Stimulated activated CD4-positive, alpha-beta T cell treated with anti-CD3 and anti-CD28 coated beads, TNF-alpha, amount 100 ng/mL, for 1 hour (primary cell): ENCODE data around the gene ABCC4.

ENCODE experiments used
- DNase-seq, 3 donors: peaks; one replicate each; pipeline ENCODE4 v3.0.0-alpha.2; 2020; ENCODE audit warnings: low read depth in 3 of 3, low spot score in 1 of 3

ABCC4 gene

GRCh38 chr13:95258098-95258497 lies 43.2 kb downstream of the ABCC4 start:
- DNase-seq: no peak

DNA sequence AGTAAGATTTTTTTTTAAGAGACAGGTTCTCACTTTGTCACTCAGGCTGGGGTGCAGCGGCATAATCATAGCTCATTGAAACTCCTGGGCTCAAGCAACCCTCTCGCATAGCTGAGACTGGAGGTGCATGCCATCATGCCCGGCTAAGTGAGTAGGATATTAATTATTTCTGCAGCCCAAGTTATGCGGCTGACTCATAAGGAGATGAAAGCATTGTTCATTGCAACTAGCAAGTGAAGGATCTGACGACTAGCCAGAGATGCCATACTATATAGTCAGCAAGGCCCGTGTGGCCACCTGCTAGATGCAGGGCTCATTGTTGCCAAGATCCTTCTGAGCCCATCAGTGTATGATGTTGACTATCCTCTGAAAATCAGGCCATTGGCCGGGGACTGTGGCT lies 45.2 kb downstream of the ABCC4 start:
- DNase-seq: no peak

- DNase-seq: no peak
These were observed 46.0 kb downstream of the ABCC4 start for GRCh38 chr13:95255072-95255732.

- DNase-seq: no peak
These were observed 46.9 kb downstream of the ABCC4 start for GRCh38 chr13:95254339-95254738.

GRCh38 chr13:95253033-95253432 lies 48.2 kb downstream of the ABCC4 start:
- no peak for DNase-seq

- no peak for DNase-seq
These were observed 49.6 kb downstream of the ABCC4 start for GRCh38 chr13:95251641-95252040.

DNA sequence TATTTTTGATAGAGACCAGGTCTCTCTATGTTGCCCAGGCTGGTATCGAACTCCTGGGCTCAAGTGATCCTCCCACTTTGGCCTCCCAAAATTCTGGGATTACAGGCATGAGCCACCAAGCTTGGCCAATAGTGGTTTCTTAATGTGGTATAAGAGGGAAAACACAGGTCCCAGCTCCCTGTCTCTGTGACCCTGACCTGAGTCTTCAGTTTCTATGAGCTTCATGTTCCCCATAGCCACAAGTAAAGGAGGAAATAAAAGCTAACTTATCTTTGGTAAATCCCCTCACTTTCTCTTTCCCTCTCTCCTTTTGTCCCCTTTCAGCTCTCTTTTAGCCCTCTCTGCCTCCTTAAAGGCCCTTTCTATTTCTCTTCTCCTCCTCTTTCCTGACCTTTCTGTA lies 50.3 kb downstream of the ABCC4 start:
- DNase-seq: no peak

GRCh38 chr13:95248953-95249352 lies 52.3 kb downstream of the ABCC4 start:
- DNase-seq: no peak

DNA sequence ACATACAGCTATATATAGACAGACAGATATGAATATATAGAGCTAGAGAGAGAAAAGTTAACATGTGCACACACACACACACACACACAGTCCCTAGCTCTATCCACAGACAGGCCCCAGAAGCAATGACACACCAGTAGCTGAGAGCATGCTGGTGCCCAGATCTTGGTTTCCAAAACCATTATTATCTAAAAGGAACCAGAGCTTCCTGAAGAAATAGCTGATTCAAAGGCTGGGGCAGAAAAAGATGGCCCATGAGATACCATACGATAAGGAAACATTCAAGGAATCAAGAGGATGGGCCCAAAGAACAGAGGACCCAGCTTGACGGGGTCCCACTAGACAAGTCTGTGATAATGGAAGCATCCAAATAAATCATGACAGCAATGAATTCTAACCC lies 53.4 kb downstream of the ABCC4 start:
- no peak for DNase-seq

- DNase-seq: no peak
These were observed 54.1 kb downstream of the ABCC4 start for GRCh38 chr13:95247171-95247570.

GRCh38 chr13:95246292-95247082 lies 54.8 kb downstream of the ABCC4 start:
- DNase-seq: no peak

DNA sequence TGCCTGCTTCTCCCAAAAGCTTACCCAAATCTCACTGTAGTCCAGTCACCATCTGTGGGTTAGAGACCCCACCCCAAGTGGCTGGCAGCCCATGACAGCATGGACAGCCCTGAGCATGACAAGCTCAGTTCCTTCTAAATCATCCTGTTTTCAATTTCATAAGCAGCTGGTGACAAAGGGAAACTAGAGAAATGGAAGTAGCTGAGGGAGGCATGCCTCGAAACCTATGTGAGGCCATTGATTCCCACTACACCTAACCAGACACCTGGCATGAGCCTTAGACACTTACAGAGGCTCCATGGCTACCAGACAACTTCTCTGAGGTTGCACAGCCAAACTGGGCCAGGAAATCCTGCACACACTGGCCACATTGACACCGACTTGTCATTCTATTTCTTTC lies 56.2 kb downstream of the ABCC4 start:
- no peak for DNase-seq

GRCh38 chr13:95243207-95243606 lies 58.0 kb downstream of the ABCC4 start:
- no peak for DNase-seq

DNA sequence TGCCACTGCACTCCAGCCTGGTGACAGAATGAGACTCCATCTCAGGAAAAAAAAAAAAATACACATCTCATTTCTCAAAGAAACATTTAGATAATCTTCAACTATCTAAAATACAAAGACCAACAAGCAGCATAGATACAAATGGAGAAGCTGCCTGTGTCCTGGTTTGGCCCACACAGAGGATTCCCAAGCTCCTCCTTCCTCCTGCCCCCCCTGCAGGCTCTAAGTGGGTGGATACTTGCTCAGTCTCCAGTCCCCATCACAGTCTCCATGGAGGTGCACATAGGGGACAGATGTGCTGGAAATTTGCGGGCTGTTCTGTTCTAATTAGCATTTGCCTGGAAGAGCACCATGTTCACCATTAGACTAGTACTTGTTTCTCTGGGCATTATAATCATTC lies 59.9 kb downstream of the ABCC4 start:
- no peak for DNase-seq

DNA sequence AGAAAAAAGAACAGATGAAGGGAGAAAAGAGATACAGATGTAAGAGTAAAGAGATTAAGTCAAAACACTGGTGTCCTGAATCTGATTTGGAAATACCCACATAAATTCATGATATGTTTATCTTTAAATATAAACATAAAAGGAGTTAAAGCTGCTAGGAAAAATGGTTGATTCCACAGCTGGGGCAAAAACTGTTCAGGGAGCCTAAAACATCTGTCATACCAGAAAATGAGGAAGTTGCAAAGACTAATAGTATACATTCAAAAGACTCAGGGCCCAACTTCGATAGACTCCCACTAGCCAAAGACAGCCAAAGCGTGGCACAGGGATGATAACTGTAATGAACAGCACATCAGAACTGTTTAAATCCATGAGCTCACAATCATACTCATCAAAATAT lies 62.0 kb downstream of the ABCC4 start:
- DNase-seq: no peak

DNA sequence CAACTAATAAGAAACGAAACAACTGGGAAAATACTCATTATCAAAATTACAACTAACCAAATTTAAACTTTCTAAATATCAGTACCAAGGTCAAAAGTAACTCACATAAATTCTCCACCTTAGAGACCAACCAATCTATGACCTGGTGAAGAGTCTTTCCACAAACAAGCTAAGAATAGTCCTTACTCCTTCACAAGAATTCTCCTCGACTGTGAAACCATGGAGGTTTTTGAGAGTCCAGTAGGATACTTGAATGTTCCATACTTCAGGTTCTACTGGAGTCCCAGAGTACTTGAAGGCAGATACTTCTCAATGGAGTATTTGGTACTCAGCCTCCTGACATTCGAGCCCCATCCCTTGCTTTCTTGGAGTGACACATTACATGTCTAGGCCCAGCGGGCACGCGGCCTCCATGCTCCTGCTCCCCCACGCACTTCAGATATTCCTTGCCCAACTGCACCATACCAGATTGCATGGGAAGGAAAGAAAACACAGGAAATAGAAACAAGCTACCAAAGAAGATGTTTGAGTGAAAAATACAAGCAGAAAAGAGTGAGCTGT lies 63.9 kb downstream of the ABCC4 start:
- no peak for DNase-seq

GRCh38 chr13:95236774-95237173 lies 64.5 kb downstream of the ABCC4 start:
- no peak for DNase-seq

DNA sequence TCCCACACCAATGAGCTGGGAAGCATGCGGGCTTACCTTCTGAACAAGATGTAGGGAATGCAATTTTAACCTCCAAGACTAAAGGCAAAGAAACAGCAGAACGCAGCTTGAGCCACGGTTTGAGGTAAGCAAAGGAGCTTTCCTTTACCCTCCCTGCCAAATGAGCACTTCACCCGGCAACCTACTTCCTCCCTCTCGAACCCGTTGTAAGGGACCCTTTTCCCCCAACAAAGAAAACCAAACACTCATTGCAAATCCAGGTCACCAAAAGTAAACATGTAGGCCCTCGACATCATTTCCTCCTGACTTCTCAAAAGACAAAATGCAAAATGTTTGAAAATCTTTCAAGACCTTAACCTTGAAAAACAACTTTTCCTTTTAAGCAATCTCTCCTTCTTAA lies 65.3 kb downstream of the ABCC4 start:
- DNase-seq: no peak

DNA sequence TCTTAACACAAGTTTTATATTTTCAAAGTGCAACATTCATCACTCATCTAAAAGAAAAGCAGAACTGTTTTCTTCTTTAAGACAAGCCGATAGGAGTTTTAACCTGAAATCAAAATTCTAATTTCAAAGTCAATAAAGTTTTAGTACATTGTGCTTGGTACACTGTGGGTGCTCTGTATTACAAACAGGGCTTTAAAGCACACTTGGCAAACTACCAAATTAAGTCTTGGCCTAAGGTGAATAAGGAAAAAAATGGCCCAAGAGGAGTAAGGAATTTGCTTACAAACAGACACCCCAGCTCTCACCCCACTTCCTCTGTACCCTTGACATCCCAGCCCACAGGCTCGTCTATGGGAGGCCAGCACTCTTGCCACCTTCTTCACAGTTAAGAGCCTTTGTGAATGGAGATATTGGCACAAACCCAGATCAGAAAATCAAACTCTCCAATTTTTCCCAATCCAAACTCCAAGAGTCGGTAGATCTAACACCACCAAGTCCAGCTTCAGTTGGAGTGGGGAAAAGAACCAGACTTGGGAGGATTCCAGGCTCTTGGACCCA lies 66.0 kb downstream of the ABCC4 start:
- no peak for DNase-seq

- DNase-seq: no peak
These were observed 67.0 kb downstream of the ABCC4 start for GRCh38 chr13:95234242-95234641.

DNA sequence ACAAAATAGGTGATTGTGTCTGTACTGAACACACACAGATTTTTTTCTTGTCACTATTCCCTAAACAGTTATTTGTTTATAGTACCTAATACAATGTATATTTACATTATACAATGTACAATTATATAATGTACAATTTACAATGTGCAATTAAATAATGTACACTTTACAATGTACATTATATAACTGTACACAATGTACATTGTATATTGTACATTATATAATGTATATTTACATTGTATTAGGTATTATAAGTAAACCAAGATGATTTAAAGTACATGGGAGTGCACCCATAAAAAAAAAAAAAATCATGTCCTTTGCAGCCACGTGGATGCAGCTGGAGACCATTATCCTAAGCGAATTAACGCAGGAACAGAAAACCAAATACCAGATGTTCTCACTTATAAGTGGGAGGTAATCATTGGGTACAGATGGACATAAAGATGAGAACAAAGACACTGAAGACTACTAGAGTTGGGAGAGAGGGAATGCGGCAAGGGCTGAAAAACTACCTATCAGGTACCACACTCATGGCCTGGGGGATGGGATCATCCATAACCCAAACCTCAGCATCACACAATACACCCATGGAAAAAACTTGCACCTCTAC lies 68.1 kb downstream of the ABCC4 start:
- DNase-seq: no peak

DNA sequence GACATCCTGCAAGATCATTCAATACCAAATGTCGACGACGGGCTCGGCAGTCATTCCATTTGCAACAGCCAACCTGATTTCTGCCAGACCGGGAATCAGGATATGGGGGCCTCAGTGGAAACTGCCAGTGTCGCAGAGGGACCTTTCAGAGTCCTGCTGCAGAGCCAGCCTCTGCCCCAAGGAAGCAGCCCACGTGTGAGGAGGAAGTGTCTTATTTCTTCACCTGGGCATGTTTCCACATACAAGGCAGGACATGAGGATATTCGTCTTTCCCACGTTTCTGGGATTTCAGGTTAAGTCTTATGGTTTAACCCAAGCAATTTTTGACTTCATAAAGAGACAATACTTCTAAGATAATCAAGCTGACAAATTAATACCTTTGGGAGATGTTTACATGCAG lies 69.9 kb downstream of the ABCC4 start:
- no peak for DNase-seq
